Transverse colon (tissue), 3 donors: ENCODE results near the gene ZNF608.

Experiments used
- POLR2A ChIP-seq: fragments of 450-650 bp; IDR thresholded peaks from one replicate; pipeline ENCODE4 v1.6.1; 2016; ENCODE audit warnings: antibody characterized with exemption, mild to moderate bottlenecking, moderate library complexity
- TF ChIP-seq, protein P1 (sequence below), 5 experiments: fragments of 200-600 bp in 3 of 5; fragments of 450-650 bp in 2 of 5; sonication (generic) in 3 of 5; IDR thresholded peaks; 1 replicate in 2 of 5; 2 replicates in 3 of 5; pipeline ENCODE4 v1.5.1; 2016 to 2017; ENCODE audit warnings: antibody characterized with exemption in 5 of 5, inconsistent platforms in 3 of 5, mild to moderate bottlenecking in 2 of 5, moderate library complexity in 1 of 5

GRCh38 chr5:124737651-124738050 is 8.8 kb downstream of the ZNF608 start:
- TF ChIP-seq POLR2A = no peak
- TF ChIP-seq, protein P1, sequence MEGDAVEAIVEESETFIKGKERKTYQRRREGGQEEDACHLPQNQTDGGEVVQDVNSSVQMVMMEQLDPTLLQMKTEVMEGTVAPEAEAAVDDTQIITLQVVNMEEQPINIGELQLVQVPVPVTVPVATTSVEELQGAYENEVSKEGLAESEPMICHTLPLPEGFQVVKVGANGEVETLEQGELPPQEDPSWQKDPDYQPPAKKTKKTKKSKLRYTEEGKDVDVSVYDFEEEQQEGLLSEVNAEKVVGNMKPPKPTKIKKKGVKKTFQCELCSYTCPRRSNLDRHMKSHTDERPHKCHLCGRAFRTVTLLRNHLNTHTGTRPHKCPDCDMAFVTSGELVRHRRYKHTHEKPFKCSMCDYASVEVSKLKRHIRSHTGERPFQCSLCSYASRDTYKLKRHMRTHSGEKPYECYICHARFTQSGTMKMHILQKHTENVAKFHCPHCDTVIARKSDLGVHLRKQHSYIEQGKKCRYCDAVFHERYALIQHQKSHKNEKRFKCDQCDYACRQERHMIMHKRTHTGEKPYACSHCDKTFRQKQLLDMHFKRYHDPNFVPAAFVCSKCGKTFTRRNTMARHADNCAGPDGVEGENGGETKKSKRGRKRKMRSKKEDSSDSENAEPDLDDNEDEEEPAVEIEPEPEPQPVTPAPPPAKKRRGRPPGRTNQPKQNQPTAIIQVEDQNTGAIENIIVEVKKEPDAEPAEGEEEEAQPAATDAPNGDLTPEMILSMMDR (IDR thresholded peaks at IDR 0.05) = no peak
